Ovary (tissue), 9 donors: ENCODE measurements around the gene OR2V1. TPM values are rescaled to one million over a fixed set of nuclear protein-coding genes. Genes with fewer than 3 reads are reported as not detected.
"Not testable (repeated sequence)": the region's sequence is repeated elsewhere in the genome, so short reads cannot be mapped to it uniquely, and the experiment has no call there.

ENCODE experiments used
- DNase-seq, 5 donors: peaks; one replicate each; pipeline ENCODE4 v3.0.0-alpha.2; 2019 to 2020
- H3K27ac ChIP-seq, 2 donors: fragments of 200-600 bp; one replicate each; pipeline versions ENCODE4 v1.5.1 to v1.8.0; 2019 to 2022
- H3K27me3 ChIP-seq: fragments of 200-600 bp; one replicate; pipeline ENCODE4 v1.8.0; 2022
- H3K36me3 ChIP-seq: fragments of 200-600 bp; sonication (generic); one replicate; pipeline ENCODE4 v1.5.1; 2019
- H3K4me1 ChIP-seq: one replicate; pipeline ENCODE4 v1.8.1; 2013; ENCODE audit warnings: mild to moderate bottlenecking, moderate library complexity; ENCODE audit not compliant: insufficient read depth
- H3K4me3 ChIP-seq: fragments of 200-600 bp; sonication (generic); one replicate; pipeline ENCODE4 v1.5.1; 2017
- H3K9me3 ChIP-seq, 2 donors: fragments of 200-600 bp in 1 of 2; sonication (generic) in 1 of 2; one replicate each; pipeline versions ENCODE4 v1.5.1 to v1.8.1; 2013 to 2019; ENCODE audit warnings: mild to moderate bottlenecking in 1 of 2, moderate library complexity in 1 of 2
- EP300 ChIP-seq: sonication (generic); formaldehyde crosslinking; IDR thresholded peaks from one replicate; pipeline ENCODE4 v1.6.1; 2017; ENCODE audit warnings: antibody characterized with exemption
- POLR2A ChIP-seq: fragments of 450-650 bp; IDR thresholded peaks from one replicate; pipeline ENCODE4 v1.6.1; 2017; ENCODE audit warnings: antibody characterized with exemption, mild to moderate bottlenecking, moderate library complexity
- WGBS, 3 donors: extraction: QIAGEN DNeasy Blood & Tissue Kit in 1 of 3; methylation state at CpG; one replicate each; pipeline versions ENCODE4 v1.1.5 to v1.1.7; 2013 to 2017; 5-methylcytosine and 5-hydroxymethylcytosine counted together
- intact Hi-C, 4 donors: fragments of 100-400 bp; cut with DNase I; formaldehyde crosslinking; loops; one replicate each; pipeline versions ENCODE4 v1.11.0 to v1.15.1; 2022 to 2023
- polyA plus RNA-seq, 2 donors: library from polyadenylated mRNA; stranded (reverse); fragments of 200-250 nt in 1 of 2; fragments of 350-450 nt in 1 of 2; fragmentation: Illumina TruSeq in 1 of 2; extraction: RNeasy Lipid Tissue Mini Kit (QIAGEN cat#74804) in 1 of 2; gene quantifications; one replicate each; pipeline ENCODE4 v1.2.3, GENCODE V29; 2013 to 2014
- total RNA-seq, 7 donors: library from RNA; depleted of rRNA in 2 of 7; stranded (reverse); fragments of >200 nt in 2 of 7; fragmentation: NEBNext Ultra II Directional in 3 of 7; extraction: Animal tissue kit (Norgen Biotek cat#: 25700) in 3 of 7; gene quantifications; one replicate each; pipeline versions ENCODE4 v1.1.0 to v1.2.4, GENCODE V29; 2016 to 2023
- TF ChIP-seq, protein P1 (sequence below), 3 donors: fragments of 450-650 bp in 2 of 3; fragments of 200-600 bp in 1 of 3; IDR thresholded peaks; one replicate each; pipeline versions ENCODE4 v1.5.1 to v1.8.0; 2016 to 2022; ENCODE audit warnings: antibody characterized with exemption in 3 of 3, mild to moderate bottlenecking in 1 of 3
- donor health status: DM: no; HTN: no; CAD: no; lungs with moderate emphysema.
- donor health status: DM: no; HTN: no; CAD: no.
- donor health status: Bipolar disorder and iron deficiency.
- donor health status: DM: yes; HTN: yes; CAD: no.
- donor health status: DM: no; HTN: no; CAD: no.
- donor health status: DM: yes; HTN: yes; CAD: no.

OR2V1 gene
- total and polyA plus RNA-seq, 9 donors: not detected

DNA sequence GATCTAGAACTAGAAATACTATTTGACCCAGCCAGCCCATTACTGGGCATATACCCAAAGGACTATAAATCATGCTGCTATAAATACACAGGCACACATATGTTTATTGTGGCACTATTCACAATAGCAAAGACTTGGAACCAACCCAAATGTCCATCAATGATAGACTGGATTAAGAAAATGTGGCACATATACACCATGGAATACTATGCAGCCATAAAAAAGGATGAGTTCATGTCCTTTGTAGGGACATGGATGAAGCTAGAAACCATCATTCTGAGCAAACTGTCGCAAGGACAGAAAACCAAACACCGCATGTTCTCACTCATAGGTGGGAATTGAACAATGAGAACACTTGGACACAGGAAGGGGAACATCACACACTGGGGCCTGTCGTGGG lies 35.8 kb downstream of the OR2V1 start:
- H3K27ac ChIP-seq, H3K27me3 ChIP-seq, H3K36me3 ChIP-seq, DNase-seq, intact Hi-C loops, H3K9me3 ChIP-seq, H3K4me3 ChIP-seq, H3K4me1 ChIP-seq: not testable (repeated sequence)
- 70 to 91% (median 78%) methylated on average over 3 of the region's 3 CpGs for whole genome bisulfite sequencing, 3 donors

DNA sequence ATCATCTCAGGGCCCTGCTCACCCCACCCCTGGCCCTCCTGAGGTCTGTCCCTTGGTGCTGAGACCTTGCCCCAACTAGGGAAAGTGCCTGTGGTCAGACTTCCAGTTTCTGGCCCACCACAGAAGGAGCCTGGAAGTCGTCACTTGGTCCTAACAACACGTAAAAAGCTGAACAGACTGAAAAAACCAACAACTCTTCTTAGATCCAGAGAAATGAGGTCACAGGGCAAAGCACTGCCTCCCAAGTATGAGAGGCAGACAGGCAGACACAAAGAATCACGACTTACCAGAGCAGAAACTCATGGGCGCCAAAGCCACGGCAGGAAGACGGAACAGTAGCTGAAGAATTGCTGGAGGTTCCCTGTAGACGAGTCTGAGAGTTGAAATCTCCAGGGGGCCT lies 38.5 kb downstream of the OR2V1 start:
- no peaks in the 10 kb centered on the region for H3K27me3 ChIP-seq
- no peak for DNase-seq
- WGBS, 3 donors: 55 to 63% (median 58%) methylated on average over 7 of the region's 7 CpGs

DNA sequence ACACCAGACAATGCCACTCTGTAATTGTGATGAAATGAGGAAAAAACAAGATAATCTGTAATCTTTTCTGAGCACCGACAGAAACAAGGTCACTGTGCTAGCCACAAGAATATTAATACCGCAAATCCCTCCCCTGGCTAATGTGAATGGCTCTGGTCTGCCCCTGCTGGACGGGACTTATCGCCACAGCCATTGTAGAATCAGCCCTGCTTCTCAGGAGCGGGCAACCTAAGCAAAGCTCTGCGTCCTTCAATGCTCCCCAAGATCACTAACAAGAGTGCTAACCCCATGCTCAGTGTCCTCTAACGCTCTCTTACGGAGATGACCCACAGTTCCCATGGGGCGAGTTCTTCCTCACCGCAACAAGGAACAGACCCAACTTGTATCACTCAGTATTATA lies 42.7 kb downstream of the OR2V1 start:
- 51 to 56% (median 55%) methylated on average over 10 of the region's 10 CpGs for WGBS, 3 donors
- H3K4me1 ChIP-seq: no peaks in the 10 kb centered on the region
- TF ChIP-seq EP300 (no peak), POLR2A (no peak)
- TF ChIP-seq, protein P1, sequence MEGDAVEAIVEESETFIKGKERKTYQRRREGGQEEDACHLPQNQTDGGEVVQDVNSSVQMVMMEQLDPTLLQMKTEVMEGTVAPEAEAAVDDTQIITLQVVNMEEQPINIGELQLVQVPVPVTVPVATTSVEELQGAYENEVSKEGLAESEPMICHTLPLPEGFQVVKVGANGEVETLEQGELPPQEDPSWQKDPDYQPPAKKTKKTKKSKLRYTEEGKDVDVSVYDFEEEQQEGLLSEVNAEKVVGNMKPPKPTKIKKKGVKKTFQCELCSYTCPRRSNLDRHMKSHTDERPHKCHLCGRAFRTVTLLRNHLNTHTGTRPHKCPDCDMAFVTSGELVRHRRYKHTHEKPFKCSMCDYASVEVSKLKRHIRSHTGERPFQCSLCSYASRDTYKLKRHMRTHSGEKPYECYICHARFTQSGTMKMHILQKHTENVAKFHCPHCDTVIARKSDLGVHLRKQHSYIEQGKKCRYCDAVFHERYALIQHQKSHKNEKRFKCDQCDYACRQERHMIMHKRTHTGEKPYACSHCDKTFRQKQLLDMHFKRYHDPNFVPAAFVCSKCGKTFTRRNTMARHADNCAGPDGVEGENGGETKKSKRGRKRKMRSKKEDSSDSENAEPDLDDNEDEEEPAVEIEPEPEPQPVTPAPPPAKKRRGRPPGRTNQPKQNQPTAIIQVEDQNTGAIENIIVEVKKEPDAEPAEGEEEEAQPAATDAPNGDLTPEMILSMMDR (IDR thresholded peaks at IDR 0.05): no peak
- no peak for DNase-seq
- H3K27me3 ChIP-seq: no peaks in the 10 kb centered on the region
- H3K36me3 ChIP-seq: no peaks in the 10 kb centered on the region
- intact Hi-C loops: no loop called here
- H3K27ac ChIP-seq: no peak overlapping the region
- H3K4me3 ChIP-seq: no peak overlapping the region
- no peaks in the 10 kb centered on the region for H3K9me3 ChIP-seq

More for the DNA sequence above, 38.5 kb downstream of the OR2V1 start:
- no peaks in the 10 kb centered on the region for H3K4me1 ChIP-seq
- intact Hi-C loops: no loop called here
- no peak overlapping the region for H3K4me3 ChIP-seq
- no peak overlapping the region for H3K27ac ChIP-seq
- no peaks in the 10 kb centered on the region for H3K9me3 ChIP-seq
- no peak for TF ChIP-seq POLR2A
- no peak for TF ChIP-seq EP300
- TF ChIP-seq, protein P1 (IDR thresholded peaks at IDR 0.05): no peak
- H3K36me3 ChIP-seq: no peaks in the 10 kb centered on the region

DNA sequence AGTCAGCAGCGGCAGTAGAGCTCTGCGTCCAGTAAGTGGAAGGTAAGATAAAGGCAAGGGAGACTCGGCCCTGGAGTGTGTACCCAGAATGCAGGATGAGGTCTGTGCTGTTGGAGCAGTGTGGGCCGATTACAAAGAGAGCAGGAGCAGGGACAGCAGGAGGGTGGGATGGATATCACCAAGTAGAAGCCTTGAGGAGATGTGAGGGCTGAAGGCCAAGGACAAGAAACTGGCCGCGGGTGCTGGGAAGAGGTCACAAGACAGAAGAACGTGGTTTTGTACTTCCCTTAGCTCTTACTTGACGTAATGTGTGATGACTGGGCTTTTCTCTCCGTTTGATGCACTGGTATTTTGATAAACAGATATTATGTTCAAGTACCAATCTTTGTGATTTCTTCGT lies 43.7 kb downstream of the OR2V1 start:
- Histone ChIP-seq H3K27ac (no peak overlapping the region), H3K4me1 (no peaks in the 10 kb centered on the region), H3K4me3 (no peak overlapping the region), H3K27me3 (no peaks in the 10 kb centered on the region), H3K9me3 (no peaks in the 10 kb centered on the region), H3K36me3 (no peaks in the 10 kb centered on the region)
- TF ChIP-seq EP300: no peak
- no peak for TF ChIP-seq POLR2A
- TF ChIP-seq, protein P1 (IDR thresholded peaks at IDR 0.05): no peak
- 58 to 64% (median 62%) methylated on average over 10 of the region's 10 CpGs for WGBS, 3 donors
- no peak for DNase-seq
- intact Hi-C loops: no loop called here

DNA sequence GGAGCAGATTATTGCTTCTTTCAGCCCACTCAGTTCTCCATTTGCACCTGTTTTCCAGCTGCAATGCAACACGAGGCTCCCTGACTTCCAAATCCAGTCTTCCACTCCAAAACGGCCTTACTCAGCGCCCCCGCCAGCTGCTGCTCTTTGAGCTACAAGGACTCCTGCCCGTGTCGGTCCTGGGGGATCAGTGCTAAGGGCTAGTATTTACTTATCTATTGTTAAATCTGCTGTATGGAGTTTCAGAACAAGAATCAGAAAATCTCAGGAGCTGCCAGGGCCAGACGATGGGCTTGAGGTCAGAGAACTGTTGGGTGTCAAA lies 44.1 kb downstream of the OR2V1 start:
- Histone ChIP-seq H3K4me3 (no peak overlapping the region), H3K36me3 (no peaks in the 10 kb centered on the region), H3K9me3 (no peaks in the 10 kb centered on the region), H3K27me3 (no peaks in the 10 kb centered on the region), H3K27ac (no peak overlapping the region), H3K4me1 (no peaks in the 10 kb centered on the region)
- TF ChIP-seq, protein P1 (IDR thresholded peaks at IDR 0.05): no peak
- TF ChIP-seq EP300: no peak
- TF ChIP-seq POLR2A: no peak
- no peak for DNase-seq
- intact Hi-C loops: no loop called here
- WGBS, 3 donors: 51 to 59% (median 56%) methylated on average over 7 of the region's 7 CpGs
